ENCODE data around the gene GATD1.

DNA sequence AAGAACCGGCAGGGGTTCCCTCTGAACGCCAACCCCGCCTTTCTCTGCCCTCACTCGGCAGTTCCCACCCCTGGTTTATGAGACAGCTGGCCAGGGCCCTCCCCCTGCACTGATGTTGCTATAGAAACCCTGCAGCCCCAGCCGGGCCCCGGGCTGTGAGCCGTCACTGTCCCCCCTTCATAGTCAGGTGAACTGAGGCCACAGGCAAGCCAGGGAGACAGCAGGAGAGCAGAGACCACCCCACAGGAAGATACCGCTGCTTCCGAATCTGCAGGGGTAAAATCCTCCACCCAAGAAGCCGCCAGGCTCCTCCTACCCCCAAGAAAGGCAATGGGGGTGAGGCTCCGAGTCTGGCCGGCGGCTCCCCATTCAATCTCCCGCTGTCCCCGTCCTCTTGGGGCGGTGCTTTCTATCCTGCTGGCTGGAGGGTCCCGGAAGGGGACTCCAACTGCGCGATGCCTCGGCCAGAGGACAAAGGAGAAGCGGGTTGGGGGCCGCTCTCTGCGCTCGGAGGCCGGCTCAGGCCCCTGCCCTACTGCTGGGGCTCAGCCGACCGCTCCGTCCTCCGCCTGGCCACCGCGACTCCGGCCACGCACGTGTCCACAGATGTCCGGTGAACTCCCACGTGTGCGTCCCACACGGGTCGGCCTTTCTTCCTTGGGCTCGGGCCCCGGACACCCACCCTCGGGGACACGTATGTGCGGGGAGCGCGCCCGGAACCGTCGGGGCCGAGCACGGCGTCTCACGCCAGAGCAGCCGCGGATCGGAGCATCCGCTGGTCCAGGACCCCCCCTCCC lies 20.2 kb upstream of the GATD1 start:
- TF ChIP-seq, protein P1, sequence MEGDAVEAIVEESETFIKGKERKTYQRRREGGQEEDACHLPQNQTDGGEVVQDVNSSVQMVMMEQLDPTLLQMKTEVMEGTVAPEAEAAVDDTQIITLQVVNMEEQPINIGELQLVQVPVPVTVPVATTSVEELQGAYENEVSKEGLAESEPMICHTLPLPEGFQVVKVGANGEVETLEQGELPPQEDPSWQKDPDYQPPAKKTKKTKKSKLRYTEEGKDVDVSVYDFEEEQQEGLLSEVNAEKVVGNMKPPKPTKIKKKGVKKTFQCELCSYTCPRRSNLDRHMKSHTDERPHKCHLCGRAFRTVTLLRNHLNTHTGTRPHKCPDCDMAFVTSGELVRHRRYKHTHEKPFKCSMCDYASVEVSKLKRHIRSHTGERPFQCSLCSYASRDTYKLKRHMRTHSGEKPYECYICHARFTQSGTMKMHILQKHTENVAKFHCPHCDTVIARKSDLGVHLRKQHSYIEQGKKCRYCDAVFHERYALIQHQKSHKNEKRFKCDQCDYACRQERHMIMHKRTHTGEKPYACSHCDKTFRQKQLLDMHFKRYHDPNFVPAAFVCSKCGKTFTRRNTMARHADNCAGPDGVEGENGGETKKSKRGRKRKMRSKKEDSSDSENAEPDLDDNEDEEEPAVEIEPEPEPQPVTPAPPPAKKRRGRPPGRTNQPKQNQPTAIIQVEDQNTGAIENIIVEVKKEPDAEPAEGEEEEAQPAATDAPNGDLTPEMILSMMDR (IDR thresholded peaks at IDR 0.05), result no peak
- no peak for TF ChIP-seq EZH2 (IDR thresholded peaks at IDR 0.05; ENCODE audit: borderline replicate concordance, insufficient read depth, low read depth, low read length, poor library complexity, severe bottlenecking)
